ENCODE data around the gene DSC1. TPM values are rescaled to one million over a fixed set of nuclear protein-coding genes. Genes with fewer than 3 reads are reported as not detected.

DSC1 gene
- total and polyA plus RNA-seq, 2 of the 13 experiments (the other 11 are each of a cell fraction or from before 2014, with no cell fraction given): not detected

DNA sequence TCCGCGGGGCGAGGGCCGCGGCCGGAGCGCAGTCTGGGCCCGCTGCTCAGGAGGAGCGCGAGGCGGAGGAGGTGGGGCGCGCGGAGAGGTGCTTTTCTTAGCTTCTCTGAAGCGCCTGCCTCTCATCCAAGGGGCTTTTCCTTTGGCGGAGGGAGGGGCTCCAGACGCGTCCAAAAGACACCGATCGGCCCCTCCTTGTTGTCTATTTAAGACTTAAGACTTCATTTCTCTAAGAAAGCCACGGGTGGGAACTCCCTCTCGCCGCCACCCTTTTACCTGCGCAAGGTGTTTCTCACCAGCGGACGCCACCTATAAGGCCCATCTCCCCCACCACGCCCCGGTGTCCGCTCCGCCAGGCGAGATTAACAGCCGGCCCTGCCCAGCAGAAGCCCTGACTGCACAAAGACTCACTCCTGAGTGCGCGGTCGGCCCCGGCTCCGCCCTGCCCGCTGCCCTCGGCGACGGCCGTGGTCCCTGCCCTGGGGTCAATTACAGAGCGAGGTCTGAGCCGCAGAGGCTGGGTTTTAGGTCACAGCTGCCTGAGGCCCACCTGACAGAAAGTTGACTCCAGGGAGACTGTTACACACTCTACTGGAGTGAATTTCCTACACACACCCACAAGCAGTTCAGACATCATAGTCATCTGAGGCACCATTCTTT is 60.5 kb downstream of the DSC1 start, which contains the start of gene DSC2 (continued):
- TF ChIP-seq, protein P1, sequence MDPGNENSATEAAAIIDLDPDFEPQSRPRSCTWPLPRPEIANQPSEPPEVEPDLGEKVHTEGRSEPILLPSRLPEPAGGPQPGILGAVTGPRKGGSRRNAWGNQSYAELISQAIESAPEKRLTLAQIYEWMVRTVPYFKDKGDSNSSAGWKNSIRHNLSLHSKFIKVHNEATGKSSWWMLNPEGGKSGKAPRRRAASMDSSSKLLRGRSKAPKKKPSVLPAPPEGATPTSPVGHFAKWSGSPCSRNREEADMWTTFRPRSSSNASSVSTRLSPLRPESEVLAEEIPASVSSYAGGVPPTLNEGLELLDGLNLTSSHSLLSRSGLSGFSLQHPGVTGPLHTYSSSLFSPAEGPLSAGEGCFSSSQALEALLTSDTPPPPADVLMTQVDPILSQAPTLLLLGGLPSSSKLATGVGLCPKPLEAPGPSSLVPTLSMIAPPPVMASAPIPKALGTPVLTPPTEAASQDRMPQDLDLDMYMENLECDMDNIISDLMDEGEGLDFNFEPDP (CRISPR knock-in tag; conservative IDR thresholded peaks at IDR 0.05): no peak
- TF ChIP-seq ISL2 (CRISPR knock-in tag; IDR thresholded peaks at IDR 0.05) (peak; percentile 43), U2AF1 (optimal IDR thresholded peaks at IDR 0.05; ENCODE audit: low read depth, low read length) (no peak), ZNF256 (CRISPR knock-in tag; conservative IDR thresholded peaks at IDR 0.05) (0 out of 2 replicates have a peak, but pooled peaks have one; percentile 40), ZNF367 (CRISPR knock-in tag; IDR thresholded peaks at IDR 0.05; ENCODE audit: borderline replicate concordance) (no peak), ZSCAN29 (CRISPR knock-in tag; conservative IDR thresholded peaks at IDR 0.05) (no peak), ZNF768 (CRISPR knock-in tag; IDR thresholded peaks at IDR 0.05) (no peak), ZNF839 (CRISPR knock-in tag; IDR thresholded peaks at IDR 0.05; ENCODE audit: borderline replicate concordance) (no peak), ZNF660 (CRISPR knock-in tag; IDR thresholded peaks at IDR 0.05; ENCODE audit: borderline replicate concordance, low read depth) (no peak), SMAD9 (CRISPR knock-in tag; IDR thresholded peaks at IDR 0.05) (no peak), ZFP1 (CRISPR knock-in tag; IDR thresholded peaks at IDR 0.05) (no peak)
- TF ChIP-seq, protein P2, sequence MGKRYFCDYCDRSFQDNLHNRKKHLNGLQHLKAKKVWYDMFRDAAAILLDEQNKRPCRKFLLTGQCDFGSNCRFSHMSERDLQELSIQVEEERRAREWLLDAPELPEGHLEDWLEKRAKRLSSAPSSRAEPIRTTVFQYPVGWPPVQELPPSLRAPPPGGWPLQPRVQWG (CRISPR knock-in tag; IDR thresholded peaks at IDR 0.05; ENCODE audit: borderline replicate concordance, low read depth): no peak
- TF ChIP-seq, protein P3, sequence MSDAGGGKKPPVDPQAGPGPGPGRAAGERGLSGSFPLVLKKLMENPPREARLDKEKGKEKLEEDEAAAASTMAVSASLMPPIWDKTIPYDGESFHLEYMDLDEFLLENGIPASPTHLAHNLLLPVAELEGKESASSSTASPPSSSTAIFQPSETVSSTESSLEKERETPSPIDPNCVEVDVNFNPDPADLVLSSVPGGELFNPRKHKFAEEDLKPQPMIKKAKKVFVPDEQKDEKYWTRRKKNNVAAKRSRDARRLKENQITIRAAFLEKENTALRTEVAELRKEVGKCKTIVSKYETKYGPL (CRISPR knock-in tag; IDR thresholded peaks at IDR 0.05): no peak
- TF ChIP-seq, protein P4, sequence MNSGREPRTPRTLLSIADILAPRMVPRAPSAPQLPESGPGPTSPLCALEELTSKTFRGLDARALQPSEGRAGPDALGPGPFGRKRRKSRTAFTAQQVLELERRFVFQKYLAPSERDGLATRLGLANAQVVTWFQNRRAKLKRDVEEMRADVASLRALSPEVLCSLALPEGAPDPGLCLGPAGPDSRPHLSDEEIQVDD (CRISPR knock-in tag; IDR thresholded peaks at IDR 0.05; ENCODE audit: borderline replicate concordance): no peak; the same call in 1 of the 2 replicates
- TF ChIP-seq, protein P5, sequence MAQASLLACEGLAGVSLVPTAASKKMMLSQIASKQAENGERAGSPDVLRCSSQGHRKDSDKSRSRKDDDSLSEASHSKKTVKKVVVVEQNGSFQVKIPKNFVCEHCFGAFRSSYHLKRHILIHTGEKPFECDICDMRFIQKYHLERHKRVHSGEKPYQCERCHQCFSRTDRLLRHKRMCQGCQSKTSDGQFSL (CRISPR knock-in tag; IDR thresholded peaks at IDR 0.05): 0 out of 2 replicates have a peak, but pooled peaks have one; percentile 49

All from HepG2 (cell line).